Inferior parietal cortex (tissue), 1 donor: Measurements from ENCODE around the gene OXLD1.
"Not testable (repeated sequence)": the region's sequence is repeated elsewhere in the genome, so short reads cannot be mapped to it uniquely, and the experiment has no call there.

ENCODE experiments used
- DNase-seq: peaks from one replicate; pipeline ENCODE4 v3.0.0-alpha.2; 2016; ENCODE audit errors: extremely low spot score

OXLD1 gene

GRCh38 chr17:81683584-81684441 is 17.4 kb upstream of the OXLD1 start, which contains the start of the genes ARL16 and HGS:
Gene ARL16, minus strand, starts transcription at chr17:81683797. Its CDS starts 44 bp downstream, at chr17:81683753.
Gene HGS, plus strand, starts transcription at chr17:81684011. Its CDS starts 56 bp downstream, at chr17:81684067.
- DNase-seq, result peak; percentile 100

- peak; percentile 20 for DNase-seq
These were observed 16.8 kb upstream of the OXLD1 start for GRCh38 chr17:81683208-81683583.

- DNase-seq, result no peak
These were observed 16.3 kb upstream of the OXLD1 start for GRCh38 chr17:81682565-81683207.

GRCh38 chr17:81681672-81682071 is 15.3 kb upstream of the OXLD1 start:
- no peak for DNase-seq

- DNase-seq, result no peak
These were observed 13.7 kb upstream of the OXLD1 start for GRCh38 chr17:81680150-81680549.

- no peak for DNase-seq
These were observed 10.5 kb upstream of the OXLD1 start for GRCh38 chr17:81676906-81677305.

- DNase-seq, result not testable (repeated sequence)
These were observed 9.3 kb upstream of the OXLD1 start for GRCh38 chr17:81675515-81676221.

GRCh38 chr17:81673561-81674258 is 7.3 kb upstream of the OXLD1 start:
- DNase-seq, result no peak

GRCh38 chr17:81672954-81673353 is 6.5 kb upstream of the OXLD1 start:
- DNase-seq, result no peak

- no peak for DNase-seq
These were observed 6.1 kb upstream of the OXLD1 start for GRCh38 chr17:81672504-81672903.

- no peak for DNase-seq
These were observed 1.3 kb upstream of the OXLD1 start for GRCh38 chr17:81667754-81668153.

GRCh38 chr17:81666092-81666341 is 388 bp downstream of the OXLD1 start:
- DNase-seq, result no peak

- no peak for DNase-seq
These were observed 957 bp downstream of the OXLD1 start for GRCh38 chr17:81665205-81666091.

GRCh38 chr17:81664051-81664470 is 2.3 kb downstream of the OXLD1 start:
- no peak for DNase-seq

- DNase-seq, result no peak
These were observed 4.4 kb downstream of the OXLD1 start for GRCh38 chr17:81662002-81662401.

- DNase-seq, result no peak
These were observed 6.0 kb downstream of the OXLD1 start for GRCh38 chr17:81660441-81660840.

- no peak for DNase-seq
These were observed 7.4 kb downstream of the OXLD1 start for GRCh38 chr17:81659038-81659437.

- no peak for DNase-seq
These were observed 9.6 kb downstream of the OXLD1 start for GRCh38 chr17:81656835-81657234.

- no peak for DNase-seq
These were observed 10.2 kb downstream of the OXLD1 start, which contains the start of gene PDE6G for GRCh38 chr17:81656118-81656743. Gene PDE6G, minus strand, starts transcription at chr17:81656542. Its CDS starts 3,237 bp downstream, at chr17:81653305.

- DNase-seq, result no peak
These were observed 10.9 kb downstream of the OXLD1 start for GRCh38 chr17:81655378-81656117.
